T1000 (cell line): Measurements from ENCODE around the gene TAPBP.

ENCODE experiments used
- DNase-seq: peaks from one replicate; lab custom pipeline; 2025; ENCODE audit warnings: mixed read lengths; lab: John Stamatoyannopoulos, UW

The TAPBP gene

GRCh38 chr6:33319939-33320314, 6.0 kb upstream of the TAPBP start:
- DNase-seq: no peak

GRCh38 chr6:33318426-33319073, 4.7 kb upstream of the TAPBP start:
- DNase-seq: no peak

- DNase-seq: peak; percentile 98
These were observed 4.0 kb upstream of the TAPBP start, which contains the start of gene ZBTB22 for GRCh38 chr6:33317669-33318425. ZBTB22 (minus strand) TSS chr6:33317744; CDS start chr6:33316916, 828 bp downstream.

- no peak for DNase-seq
These were observed 3.5 kb upstream of the TAPBP start for GRCh38 chr6:33317419-33317668.

- no peak for DNase-seq
These were observed 2.9 kb upstream of the TAPBP start for GRCh38 chr6:33316603-33317418.

- no peak for DNase-seq
These were observed 2.1 kb upstream of the TAPBP start for GRCh38 chr6:33315793-33316602.

GRCh38 chr6:33314943-33315792, 1.3 kb upstream of the TAPBP start:
- no peak for DNase-seq

GRCh38 chr6:33314515-33314942, 651 bp upstream of the TAPBP start:
- DNase-seq: no peak

GRCh38 chr6:33313105-33313708, 671 bp downstream of the TAPBP start:
- no peak for DNase-seq

- DNase-seq: no peak
These were observed 1.3 kb downstream of the TAPBP start for GRCh38 chr6:33312361-33313104.

- DNase-seq: no peak
These were observed 7.5 kb downstream of the TAPBP start for GRCh38 chr6:33306356-33306755.

GRCh38 chr6:33305052-33305451, 8.8 kb downstream of the TAPBP start:
- no peak for DNase-seq

GRCh38 chr6:33304216-33304615, 9.7 kb downstream of the TAPBP start:
- DNase-seq: no peak

- DNase-seq: no peak
These were observed 12.0 kb downstream of the TAPBP start for GRCh38 chr6:33301877-33302276.

- DNase-seq: peak; percentile 91
These were observed 14.5 kb downstream of the TAPBP start for GRCh38 chr6:33299237-33299944.

GRCh38 chr6:33298773-33299236, 15.1 kb downstream of the TAPBP start, which contains the start of gene RGL2:
RGL2 (minus strand) TSS chr6:33298942; CDS start chr6:33298610, 332 bp downstream.
- no peak for DNase-seq

- DNase-seq: peak; percentile 79
These were observed 15.7 kb downstream of the TAPBP start for GRCh38 chr6:33297956-33298772.

- no peak for DNase-seq
These were observed 16.4 kb downstream of the TAPBP start for GRCh38 chr6:33297406-33297955.
